GM12878 (cell line): ENCODE results near the gene NSMCE4A. TPM values are rescaled to one million over a fixed set of nuclear protein-coding genes. Genes with fewer than 3 reads are reported as not detected.
"Not testable (repeated sequence)": the region's sequence is repeated elsewhere in the genome, so short reads cannot be mapped to it uniquely, and the experiment has no call there.

ENCODE experiments used
- ATAC-seq: fragments of 200-7000 bp; cut with Tn5 transposase; 3 replicates; pipeline ENCODE4 v1.9.1; 2020; ENCODE audit warnings: mild to moderate bottlenecking, moderate library complexity
- BruUV-seq: library from RNA; stranded (reverse); fragments of 400-500 nt; replicated peaks from 2 replicates; lab custom pipeline; 2021; lab: Mats Ljungman, UMichigan
- CTCF ChIA-PET: fragments of 300-600 bp; sonication (Branson Sonifier 250); formaldehyde crosslinking; extraction: SDS; loops from one replicate; lab custom pipeline; 2021; ENCODE audit warnings: inconsistent platforms; lab: Yijun Ruan, JAX
- POLR2A ChIA-PET: fragments of 350-600 bp; formaldehyde crosslinking; extraction: SDS; loops from one replicate; lab custom pipeline; 2021; ENCODE audit warnings: inconsistent platforms; lab: Charles Lee
- RAD21 ChIA-PET: fragments of 300-600 bp; sonication (Branson Sonifier 250); formaldehyde crosslinking; loops from one replicate; lab custom pipeline; 2023; ENCODE audit warnings: antibody characterized with exemption; ENCODE audit not compliant: unreplicated experiment; lab: Charles Lee
- SMC1A ChIA-PET: fragments of 300-600 bp; sonication (Branson Sonifier 250); formaldehyde crosslinking; loops from one replicate; lab custom pipeline; 2023; ENCODE audit not compliant: unreplicated experiment, uncharacterized antibody; lab: Charles Lee
- DNase-seq: peaks from one replicate; pipeline ENCODE4 v3.0.0-alpha.2; 2011; ENCODE audit warnings: low read depth, low spot score
- FAIRE-seq: peaks from 3 replicates; lab custom pipeline; 2011; peaks lifted over from hg19 to GRCh38; lab: Jason Lieb, UNC
- H2AFZ ChIP-seq: 2 replicates; pipeline ENCODE4 v1.6.0; 2011; ENCODE audit warnings: low read depth, low read length, control low read depth; ENCODE audit not compliant: control insufficient read depth
- H3K27ac ChIP-seq: 2 replicates; pipeline ENCODE4 v1.5.1; 2011; ENCODE audit warnings: control low read depth; ENCODE audit not compliant: control insufficient read depth, insufficient read depth
- H3K27me3 ChIP-seq, 2 experiments: replicated peaks in 1 of 2; 2 replicates each; pipeline versions ENCODE4 v1.6.0 to v1.6.1; 2011; ENCODE audit warnings: low read length in 1 of 2; ENCODE audit not compliant: control insufficient read depth in 2 of 2, insufficient read depth in 2 of 2
- H3K36me3 ChIP-seq, 2 experiments: 2 replicates each; pipeline ENCODE4 v1.5.1; 2011; ENCODE audit warnings: low read length in 1 of 2; ENCODE audit not compliant: control insufficient read depth in 2 of 2, insufficient read depth in 2 of 2
- H3K4me1 ChIP-seq: 2 replicates; pipeline ENCODE4 v1.6.1; 2011; ENCODE audit warnings: mild to moderate bottlenecking, low read length, moderate library complexity, mixed read lengths; ENCODE audit not compliant: control insufficient read depth, insufficient read depth
- H3K4me2 ChIP-seq: 2 replicates; pipeline ENCODE4 v1.6.0; 2011; ENCODE audit warnings: control low read depth; ENCODE audit not compliant: control insufficient read depth, insufficient read depth
- H3K4me3 ChIP-seq: fragments of 200-600 bp; sonication (generic); 2 replicates; pipeline ENCODE4 v1.5.1; 2016
- H3K79me2 ChIP-seq: 2 replicates; pipeline ENCODE4 v1.6.0; 2011; ENCODE audit warnings: low read length; ENCODE audit not compliant: control insufficient read depth, insufficient read depth
- H3K9ac ChIP-seq: 2 replicates; pipeline ENCODE4 v1.8.0; 2011; ENCODE audit warnings: low read length, control low read depth, mixed read lengths; ENCODE audit not compliant: control insufficient read depth, insufficient read depth
- H3K9me3 ChIP-seq: replicated peaks from 3 replicates; pipeline ENCODE4 v1.5.1; 2011; ENCODE audit warnings: mild to moderate bottlenecking, low read length; ENCODE audit not compliant: control insufficient read depth, insufficient read depth
- H4K20me1 ChIP-seq: 2 replicates; pipeline ENCODE4 v1.6.0; 2011; ENCODE audit not compliant: control insufficient read depth, insufficient read depth
- E4F1 ChIP-seq: fragments of 450-650 bp; IDR thresholded peaks from 2 replicates; pipeline ENCODE4 v1.6.1; 2018; ENCODE audit warnings: borderline replicate concordance, mild to moderate bottlenecking; ENCODE audit not compliant: partially characterized antibody
- NFYA ChIP-seq: IDR thresholded peaks from 2 replicates; pipeline ENCODE4 v1.6.1; 2011; ENCODE audit warnings: low read depth, mild to moderate bottlenecking, low read length, improper control_type of control experiment, borderline replicate concordance
- ZBTB40 ChIP-seq: fragments of 450-650 bp; IDR thresholded peaks from 2 replicates; pipeline ENCODE4 v1.6.1; 2016; ENCODE audit warnings: mild to moderate bottlenecking, moderate library complexity, borderline replicate concordance
- WGBS: methylation state at CpG from one replicate; pipeline ENCODE4 v1.1.6; 2016; ENCODE audit warnings: low lambda C conversion rate; ENCODE audit not compliant: insufficient replicate concordance, insufficient coverage; ENCODE audit errors: missing lambda C conversion rate; 5-methylcytosine and 5-hydroxymethylcytosine counted together
- in situ Hi-C: fragments of 300-500 bp; cut with MboI; formaldehyde crosslinking; loops from 9 replicates; pipeline ENCODE4 v1.14.3; 2018; ENCODE audit warnings: mixed read lengths
- intact Hi-C: fragments of 100-400 bp; cut with micrococcal nuclease; formaldehyde crosslinking; loops from one replicate; pipeline ENCODE4 v1.14.2; 2022; ENCODE audit not compliant: unreplicated experiment
- polyA plus RNA-seq, 11 experiments: library from polyadenylated mRNA; depleted of rRNA in 4 of 11; unstranded in 6 of 11; stranded (reverse) in 5 of 11; fragments of >200 nt; fragmentation: Nextera tagmentation in 4 of 11; fragmentation: Illumina TruSeq in 1 of 11; extraction: Ambion mirVana in 4 of 11; extraction: Trizol in 1 of 11; gene quantifications; 1 replicate in 1 of 11; 2 replicates in 10 of 11; pipeline versions ENCODE4 v1.2.1 to v1.2.3, GENCODE V29; 2011 to 2016; ENCODE audit warnings: inconsistent platforms in 2 of 11, missing spikeins in 2 of 11, low read depth in 1 of 11
- total RNA-seq, 4 experiments: library from RNA; depleted of rRNA in 3 of 4; stranded (reverse); fragments of >200 nt in 3 of 4; fragmentation: Illumina TruSeq in 1 of 4; extraction: Trizol in 1 of 4; gene quantifications; 2 replicates each; pipeline versions ENCODE4 v1.2.1 to v1.2.3, GENCODE V29; 2013 to 2021

Gene NSMCE4A
- total and polyA plus RNA-seq, 10 of the 15 experiments (the other 5 are each of a cell fraction or from before 2014, with no cell fraction given) = 14.2 to 105 (median 76.1) TPM

DNA sequence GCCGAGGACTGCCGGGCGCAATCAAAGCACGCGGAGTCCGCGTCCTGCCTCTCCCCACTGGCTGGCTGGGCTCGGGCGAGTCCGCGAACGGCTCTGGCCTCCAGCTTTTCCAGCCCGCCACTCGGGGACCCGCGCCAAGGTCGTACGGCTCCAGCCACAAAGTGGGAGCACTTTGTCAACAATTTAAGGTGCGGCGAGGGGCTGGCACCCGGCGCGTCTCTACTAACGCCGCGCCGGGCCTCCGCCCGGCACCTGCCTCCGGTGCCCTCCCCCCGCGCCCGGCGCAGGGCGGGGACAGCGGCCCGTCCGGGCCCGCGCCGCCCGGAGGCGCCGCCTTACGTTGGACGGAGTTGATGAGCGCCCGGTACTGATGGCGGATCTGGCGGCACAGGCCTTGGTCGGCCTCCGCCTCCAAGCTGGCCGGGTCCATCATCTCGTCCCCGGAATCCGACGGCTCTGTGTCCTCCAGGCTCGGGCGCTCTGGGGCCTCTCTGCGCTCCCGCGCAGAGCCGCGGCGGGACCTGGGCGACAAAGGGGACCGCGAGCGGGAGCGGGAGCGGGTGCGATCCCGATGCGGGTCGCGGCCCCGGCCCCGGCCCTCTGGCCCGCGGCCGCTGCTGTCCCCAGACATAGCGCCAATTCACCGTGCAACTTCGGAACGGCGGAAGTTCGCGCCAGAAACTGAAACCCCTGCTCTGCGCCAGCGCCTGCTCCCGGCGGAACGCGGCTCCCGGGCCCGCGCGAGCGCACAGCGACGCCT, at the start of gene NSMCE4A (continued):
- TF ChIP-seq ZBTB40 (no peak), NFYA (no peak), E4F1 (no peak)
- TF ChIP-seq, all 136 proteins: peak for 35

DNA sequence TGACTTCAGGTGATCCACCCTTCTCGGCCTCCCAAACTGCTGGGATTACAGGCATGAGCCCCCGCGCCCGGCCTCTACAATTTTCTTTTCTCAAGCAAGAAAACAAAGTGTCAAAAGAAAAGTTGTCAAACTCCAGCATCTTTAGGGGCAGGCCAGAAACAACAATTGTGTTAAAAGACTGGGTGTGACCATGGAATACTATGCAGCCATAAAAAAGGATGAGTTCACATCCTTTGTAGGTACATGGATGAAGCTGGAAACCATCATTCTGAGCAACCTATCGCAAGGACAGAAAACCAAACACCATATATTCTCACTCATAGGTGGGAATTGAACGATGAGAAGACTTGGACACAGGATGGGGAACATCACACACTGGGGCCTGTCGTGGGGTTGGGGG, 48.2 kb upstream of the NSMCE4A start:
- H3K4me3 ChIP-seq, H3K27me3 ChIP-seq, SMC1A ChIA-PET, FAIRE-seq, DNase-seq, H3K9me3 ChIP-seq, H3K4me2 ChIP-seq, intact Hi-C loops, RAD21 ChIA-PET, H4K20me1 ChIP-seq, CTCF ChIA-PET, H3K27ac ChIP-seq, H3K4me1 ChIP-seq, ATAC-seq, in situ Hi-C loops, POLR2A ChIA-PET, H3K79me2 ChIP-seq, BruUV-seq, H3K9ac ChIP-seq, H3K36me3 ChIP-seq, H2AFZ ChIP-seq: not testable (repeated sequence)
- 47% methylated on average over 7 of the region's 7 CpGs for WGBS
